GM19035 (cell line): Measurements from ENCODE around the gene PPP2R3B.
"Not testable (repeated sequence)": the region's sequence is repeated elsewhere in the genome, so short reads cannot be mapped to it uniquely, and the experiment has no call there.

ENCODE experiments used
- ATAC-seq: cut with Tn5 transposase; IDR thresholded peaks from one replicate; pipeline ENCODE4 v1.9.1; 2021; ENCODE audit not compliant: unreplicated experiment

PPP2R3B gene

DNA sequence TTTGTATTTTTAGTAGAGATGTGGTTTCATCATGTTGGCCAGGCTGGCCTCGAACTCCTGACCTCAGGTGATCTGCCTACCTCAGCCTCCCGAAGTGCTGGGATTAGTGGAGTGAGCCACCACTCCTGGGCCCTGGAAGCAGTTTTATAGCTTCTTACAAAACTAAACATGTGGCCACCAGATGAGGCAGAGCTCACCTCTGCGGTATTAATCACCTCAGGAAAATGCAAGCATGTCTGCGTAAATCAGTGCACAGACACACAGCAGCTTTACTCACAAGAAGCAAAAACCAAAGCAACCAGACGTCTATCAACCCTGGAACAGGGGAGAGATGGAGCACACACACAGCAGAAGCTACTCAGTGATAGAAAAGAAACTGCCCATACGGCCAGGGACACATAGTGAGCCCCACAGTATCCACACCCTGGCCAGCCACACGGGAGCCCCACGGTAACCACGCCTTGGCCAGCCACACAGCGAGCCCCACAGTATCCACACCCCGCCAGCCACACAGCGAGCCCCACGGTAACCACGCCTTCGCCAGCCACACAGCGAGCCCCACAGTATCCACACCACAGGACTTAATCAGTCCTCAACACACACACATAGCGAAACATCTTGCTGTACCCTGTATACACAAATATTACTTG, 30.2 kb downstream of the PPP2R3B start:
- no peak for ATAC-seq

DNA sequence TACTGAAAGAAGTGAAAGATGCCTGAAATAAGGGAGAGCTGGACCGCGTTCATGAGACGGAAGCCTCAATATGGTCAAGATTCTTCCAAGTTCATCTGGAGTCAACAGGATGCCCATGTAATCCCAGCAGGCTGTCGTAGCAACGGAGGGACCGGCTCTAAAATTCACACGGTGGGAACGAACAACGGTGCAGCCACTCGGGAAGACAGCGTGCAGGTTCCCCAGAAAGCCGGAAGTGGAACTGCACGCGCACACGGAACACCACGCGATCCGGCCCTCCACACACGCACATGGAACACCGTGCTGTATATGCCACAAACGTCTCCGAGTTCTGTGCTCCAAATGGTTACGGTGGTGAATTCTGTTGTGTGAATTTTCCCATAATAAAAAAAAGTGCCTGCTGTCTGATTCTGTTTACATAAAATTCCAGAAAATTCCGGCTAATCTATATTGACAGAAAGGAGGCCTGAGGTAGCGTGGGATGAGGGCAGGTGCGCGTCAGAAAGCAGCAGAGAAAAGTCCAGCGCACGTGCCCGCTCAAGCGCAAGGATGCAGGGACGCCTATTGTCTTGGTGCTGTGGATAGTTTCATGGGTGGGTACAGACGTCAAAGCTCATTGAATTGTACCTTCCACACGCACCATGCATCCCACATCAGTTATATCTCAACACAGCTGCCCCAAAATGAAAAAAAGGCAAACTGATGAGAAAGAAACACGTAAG, 31.2 kb downstream of the PPP2R3B start:
- no peak for ATAC-seq

DNA sequence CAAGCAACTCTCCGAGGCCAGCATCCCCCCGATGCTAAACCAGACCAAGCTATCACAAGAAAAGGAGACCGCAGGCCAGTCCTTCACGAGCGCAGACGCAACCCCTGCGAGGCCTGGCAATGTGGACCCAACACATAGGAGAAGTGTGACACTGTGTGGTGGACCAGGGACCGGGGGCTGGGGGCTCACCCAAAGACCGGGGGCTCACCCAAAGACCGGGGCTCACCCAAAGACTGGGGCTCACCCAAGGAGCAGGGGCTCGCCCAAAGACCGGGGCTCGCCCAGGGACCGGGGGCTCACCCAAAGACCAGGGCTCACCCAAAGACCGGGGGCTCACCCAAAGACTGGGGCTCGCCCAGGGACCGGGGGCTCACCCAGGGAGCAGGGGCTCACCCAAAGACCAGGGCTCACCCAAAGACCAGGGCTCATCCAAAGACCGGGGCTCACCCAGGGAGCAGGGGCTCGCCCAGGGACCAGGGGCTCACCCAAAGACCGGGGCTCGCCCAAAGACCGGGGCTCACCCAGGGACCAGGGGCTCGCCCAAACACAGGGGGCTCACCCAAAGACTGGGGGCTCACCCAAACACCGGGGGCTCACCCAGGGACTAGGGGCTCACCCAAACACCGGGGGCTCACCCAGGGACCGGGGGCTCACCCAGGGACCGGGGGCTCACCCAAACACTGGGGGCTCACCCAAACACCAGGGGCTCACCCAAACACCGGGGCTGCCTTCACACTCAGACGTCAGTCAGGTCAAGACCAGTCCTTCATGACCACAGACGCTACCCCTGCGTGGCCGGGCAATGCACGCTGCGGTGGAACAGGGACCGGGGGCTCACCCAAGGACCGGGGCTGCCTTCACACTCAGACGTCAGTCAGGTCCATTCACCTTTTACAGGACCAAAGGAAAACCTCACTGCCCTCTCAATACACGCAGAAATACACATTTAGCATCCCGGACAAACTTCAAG, 32.9 kb downstream of the PPP2R3B start:
- ATAC-seq, result no peak

DNA sequence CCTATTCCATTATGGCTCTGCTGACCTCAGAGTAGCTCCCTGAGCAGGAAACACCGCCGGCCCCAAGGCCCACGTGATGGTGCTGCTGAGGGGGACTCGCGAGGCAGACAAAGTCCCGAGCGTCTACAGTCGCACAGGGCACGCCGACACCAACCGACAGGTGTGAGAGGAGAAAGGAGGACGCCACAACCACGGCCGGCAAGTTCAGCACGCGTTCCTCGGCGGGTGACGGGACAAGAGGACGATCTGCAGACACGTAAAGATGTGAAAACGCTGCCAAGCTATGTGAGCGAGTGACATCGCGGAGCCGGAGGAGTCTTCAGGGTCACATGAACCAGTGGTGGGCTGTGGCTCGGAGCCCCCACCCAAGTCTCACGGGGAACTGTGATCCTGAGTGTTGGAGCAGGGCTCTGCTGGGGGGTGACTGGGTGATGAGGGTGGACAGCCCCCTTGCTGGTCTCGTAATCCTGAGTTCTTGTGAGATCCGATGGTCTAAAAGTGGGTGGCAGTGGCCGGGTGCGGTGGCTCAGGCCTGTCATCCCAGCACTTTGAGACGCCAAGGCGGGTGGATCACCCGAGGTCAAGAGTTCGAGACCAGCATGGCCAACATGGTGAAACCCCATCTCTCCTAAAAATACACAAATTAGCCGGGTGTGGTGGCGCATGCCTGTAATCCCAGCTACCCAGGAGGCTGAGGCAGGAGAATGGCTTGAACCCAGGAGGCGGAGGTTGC, 34.0 kb downstream of the PPP2R3B start:
- no peak for ATAC-seq

DNA sequence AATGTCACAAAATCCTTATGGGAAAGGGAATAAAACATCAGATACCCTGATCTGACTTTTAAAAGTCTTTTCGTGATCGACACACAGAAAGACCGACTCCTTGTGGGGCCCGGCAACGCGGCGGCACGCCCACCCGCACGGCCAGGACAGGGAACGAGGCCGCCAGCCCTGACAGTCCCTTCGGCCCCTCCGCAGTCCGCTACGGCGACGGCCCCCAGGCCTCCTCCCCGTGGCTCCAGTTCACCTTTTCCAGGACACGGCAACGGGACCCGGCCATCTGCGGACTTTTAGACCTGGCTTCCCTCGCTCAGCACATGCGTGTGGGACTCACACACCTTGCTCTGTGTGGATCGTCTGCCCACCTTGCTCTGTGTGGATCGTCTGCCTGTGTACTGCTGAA, 34.5 kb downstream of the PPP2R3B start:
- no peak for ATAC-seq

DNA sequence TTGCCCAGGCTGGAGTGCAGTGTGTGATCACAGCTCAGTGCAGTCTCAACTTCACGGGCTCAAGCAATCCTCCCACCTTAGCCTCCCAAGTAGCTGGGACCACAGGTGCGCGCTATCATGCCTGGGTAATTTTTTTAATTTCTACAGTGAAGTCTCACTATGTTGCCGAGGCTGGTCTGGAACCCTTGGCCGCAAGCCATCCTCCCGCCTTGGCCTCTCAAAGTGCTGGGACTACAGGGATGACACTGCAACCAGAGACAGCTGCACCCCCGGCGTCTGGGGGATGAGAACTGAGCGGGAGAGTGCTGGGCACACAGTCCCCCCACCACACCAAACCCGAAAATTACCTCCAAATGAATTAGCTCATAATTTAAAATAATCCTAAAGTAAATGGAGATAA, 35.0 kb downstream of the PPP2R3B start:
- ATAC-seq, result no peak

DNA sequence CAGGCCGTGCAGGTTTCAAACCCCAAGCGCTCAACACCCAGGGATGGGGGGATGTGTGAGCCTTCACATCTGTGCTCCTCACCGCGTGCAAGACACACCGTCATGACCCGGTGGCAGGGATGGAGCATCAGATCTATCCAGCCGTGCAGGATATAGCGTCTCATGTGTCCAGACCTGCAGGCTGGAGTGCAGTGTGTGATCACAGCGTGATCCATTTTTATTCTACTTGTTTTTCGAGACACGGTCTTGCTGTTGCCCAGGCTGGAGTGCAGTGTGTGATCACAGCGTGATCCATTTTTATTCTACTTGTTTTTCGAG, 35.4 kb downstream of the PPP2R3B start:
- ATAC-seq, result not testable (repeated sequence)

DNA sequence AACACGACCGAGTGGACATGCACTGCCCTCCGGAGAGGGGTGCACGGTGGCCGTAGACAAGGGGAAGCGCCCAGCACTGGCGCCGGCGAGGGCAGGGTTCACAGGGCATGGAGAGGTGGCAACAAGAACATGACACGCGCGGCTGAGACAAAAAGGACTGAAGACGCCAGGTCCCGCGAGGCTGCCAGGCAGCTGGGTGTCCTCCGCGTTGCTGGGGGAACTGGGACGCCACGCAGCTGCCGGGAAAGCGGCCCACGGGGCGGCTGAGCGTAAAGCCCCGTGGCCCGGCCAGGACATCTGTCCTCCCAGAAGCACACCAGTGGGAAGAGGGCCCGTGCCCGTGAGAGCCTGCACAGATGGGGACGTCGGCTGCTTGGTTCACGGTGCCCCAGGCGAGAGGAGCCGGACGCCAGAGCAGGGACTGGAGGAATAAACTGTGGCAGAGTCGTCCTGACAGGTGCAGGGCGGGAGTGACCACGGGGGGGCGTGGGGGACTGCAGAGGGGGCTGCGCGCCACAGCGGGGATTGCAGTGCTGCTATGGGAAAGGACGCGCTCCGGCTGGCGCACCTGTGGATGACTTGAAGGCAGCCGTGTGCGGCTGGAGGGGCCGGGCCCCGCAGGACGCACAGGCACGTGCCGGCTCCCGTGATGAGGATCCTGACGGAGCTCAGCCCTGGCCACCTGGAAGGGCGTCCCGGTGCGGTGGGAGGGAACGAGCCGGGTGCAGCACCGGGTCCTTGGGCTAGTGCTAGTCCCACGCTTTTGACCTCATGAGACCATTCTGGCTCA, 36.0 kb downstream of the PPP2R3B start:
- no peak for ATAC-seq

DNA sequence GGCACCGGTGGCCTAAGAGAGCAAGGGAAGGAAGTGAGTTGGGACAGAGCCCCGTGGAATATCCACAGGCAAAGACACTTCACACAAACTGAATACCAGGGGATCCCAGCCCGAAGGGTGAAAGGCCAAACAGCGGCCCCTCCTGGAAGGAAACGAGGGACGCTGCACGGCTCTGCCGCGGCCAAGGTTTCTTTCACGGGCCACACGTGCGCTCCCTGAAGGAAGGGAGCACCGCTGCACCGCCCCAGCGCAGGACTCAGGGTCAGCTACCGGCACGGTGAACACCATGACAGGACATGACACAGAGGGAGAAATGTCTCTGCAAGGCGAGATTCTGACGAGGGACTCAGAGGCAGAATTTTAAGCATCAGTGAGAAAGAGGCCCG, 36.6 kb downstream of the PPP2R3B start:
- ATAC-seq, result no peak

DNA sequence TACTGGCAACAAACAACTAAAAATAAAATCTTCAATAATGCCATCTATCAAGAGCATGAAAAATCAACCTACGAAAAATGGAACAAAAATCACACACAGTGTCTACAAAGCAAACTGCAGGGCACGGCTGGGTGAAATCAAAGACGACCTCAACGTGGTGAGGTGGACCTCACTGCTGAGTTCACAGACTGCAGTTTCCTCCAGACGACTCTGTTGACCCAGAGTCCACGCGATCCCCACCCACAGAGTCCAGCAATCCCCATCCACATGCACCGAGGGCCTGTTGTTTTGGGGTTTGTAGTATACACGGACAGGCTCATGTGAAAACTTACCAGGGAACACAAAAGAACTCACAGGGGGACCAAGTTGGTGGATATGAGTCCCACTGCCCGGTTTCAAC, 37.0 kb downstream of the PPP2R3B start:
- ATAC-seq, result no peak

DNA sequence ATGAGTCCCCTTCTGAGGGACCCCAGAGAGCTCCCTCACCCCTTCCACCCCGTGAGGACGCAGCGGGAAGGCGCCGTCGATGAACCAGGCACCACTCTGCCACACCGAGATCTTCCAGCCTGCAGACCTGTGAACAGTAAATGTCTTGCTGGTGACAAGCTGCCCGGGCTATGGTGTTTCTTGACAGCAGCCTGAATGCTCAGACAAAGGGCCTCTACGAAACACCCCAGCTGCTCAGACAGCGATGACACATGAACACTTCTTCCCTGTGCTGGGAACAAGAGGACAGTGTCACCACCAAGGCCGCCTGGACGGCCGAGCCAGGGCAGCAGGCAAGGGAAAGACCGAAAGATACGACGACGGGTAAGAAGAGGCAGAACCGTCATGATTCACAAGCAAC, 37.5 kb downstream of the PPP2R3B start:
- ATAC-seq, result no peak

DNA sequence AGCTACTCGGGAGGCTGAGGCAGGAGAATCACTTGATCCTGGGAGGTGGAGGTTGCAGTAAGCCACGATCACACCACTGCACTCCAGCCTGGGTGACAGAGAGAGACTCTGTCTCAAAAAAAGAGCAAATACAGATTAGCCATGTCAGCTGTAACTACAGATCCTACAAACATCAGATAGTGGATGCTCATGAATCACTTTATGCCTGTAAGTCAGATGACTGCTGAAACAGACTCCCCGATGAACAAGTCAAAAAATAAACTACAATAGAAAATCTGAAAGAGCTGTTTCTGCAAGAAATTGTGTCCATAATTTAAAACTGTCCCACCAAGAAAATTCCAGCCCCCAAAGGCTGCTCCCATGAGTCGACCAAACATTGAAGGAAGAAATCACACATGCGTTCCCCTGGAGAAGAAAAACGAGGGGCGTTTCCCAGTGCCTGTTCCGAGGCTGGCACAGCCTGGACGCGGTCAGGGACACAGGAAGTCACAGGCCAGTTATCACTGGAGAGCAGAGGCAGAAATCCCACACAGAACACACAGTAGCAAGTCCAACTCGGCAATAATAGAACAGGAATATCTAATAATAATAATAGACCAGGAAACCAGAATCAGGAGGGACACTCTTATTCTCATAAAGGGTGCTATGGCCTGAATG, 38.1 kb downstream of the PPP2R3B start:
- ATAC-seq, result no peak

DNA sequence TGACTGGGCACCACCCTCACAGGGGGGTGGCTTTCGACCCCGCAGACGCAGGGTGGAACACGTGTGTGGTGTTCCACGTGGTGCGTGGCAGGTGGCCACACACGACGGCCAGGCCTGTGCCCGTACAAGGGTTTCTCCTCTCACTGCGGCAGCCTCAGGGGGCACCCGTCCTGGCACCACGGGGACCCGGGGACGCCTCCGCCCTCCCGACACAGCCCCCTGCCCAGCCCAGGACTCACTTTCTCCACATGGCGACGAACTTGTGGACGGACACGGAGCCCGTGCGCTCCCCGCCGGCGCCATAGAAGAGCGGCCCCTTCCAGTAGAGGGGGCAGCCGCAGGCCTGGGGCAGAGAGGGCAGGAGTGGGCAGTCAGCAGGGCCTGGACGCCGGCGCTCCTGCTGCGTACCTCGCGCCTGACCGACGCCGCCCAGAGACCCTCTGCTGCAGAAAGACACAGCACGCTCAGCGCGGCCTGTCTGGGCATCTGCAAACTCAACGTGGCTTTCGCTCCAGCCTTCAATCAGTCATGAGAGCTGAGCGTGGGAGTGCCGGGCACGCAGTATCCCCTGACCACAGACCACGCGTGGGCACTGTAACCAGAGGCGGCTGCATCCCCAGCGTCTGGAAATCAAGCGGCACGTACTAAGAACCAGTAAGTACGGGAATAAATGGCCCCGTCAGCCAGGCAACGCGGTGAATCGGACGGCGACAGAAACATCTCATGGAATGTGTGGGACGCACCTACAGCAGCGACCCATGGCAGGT, 39.2 kb downstream of the PPP2R3B start:
- ATAC-seq, result no peak

DNA sequence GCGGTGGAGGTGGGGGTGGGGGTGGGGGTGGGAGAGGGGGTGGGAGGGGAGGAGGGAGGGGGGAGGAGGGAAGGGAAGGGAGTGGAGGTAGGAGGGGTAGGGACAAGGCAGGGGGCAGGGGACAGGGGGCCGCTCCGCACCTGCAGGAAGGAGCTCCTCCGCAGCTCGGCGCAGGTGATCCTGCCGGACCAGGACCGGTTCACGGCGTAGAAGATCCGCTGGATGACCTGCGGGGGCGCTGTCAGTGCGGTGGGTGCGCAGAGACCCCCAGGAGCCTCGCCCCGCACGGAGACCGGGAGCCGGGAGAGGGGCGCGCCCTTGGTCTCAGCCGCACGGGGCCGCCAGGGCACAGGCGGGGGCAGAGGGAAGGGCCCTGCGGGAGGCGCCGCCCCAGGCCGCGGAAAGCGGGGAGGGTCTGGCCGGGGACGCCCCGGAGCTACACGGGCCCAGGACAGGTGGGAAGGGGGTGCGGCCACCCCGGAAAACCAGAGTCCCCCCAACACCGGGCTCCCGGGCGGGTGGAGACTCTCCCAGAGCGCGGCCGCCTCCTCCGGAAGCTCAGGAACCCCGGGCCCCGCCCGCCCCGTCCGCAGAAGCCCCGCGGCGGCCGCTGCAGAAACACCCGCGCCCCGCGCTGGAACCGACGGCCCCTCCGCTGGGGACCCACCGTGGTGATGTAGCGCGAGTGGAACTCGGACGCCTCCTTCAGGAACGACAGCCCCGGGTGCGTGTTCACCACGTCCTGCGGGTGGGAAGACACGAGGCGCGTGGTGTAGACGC, 40.5 kb downstream of the PPP2R3B start:
- no peak for ATAC-seq

DNA sequence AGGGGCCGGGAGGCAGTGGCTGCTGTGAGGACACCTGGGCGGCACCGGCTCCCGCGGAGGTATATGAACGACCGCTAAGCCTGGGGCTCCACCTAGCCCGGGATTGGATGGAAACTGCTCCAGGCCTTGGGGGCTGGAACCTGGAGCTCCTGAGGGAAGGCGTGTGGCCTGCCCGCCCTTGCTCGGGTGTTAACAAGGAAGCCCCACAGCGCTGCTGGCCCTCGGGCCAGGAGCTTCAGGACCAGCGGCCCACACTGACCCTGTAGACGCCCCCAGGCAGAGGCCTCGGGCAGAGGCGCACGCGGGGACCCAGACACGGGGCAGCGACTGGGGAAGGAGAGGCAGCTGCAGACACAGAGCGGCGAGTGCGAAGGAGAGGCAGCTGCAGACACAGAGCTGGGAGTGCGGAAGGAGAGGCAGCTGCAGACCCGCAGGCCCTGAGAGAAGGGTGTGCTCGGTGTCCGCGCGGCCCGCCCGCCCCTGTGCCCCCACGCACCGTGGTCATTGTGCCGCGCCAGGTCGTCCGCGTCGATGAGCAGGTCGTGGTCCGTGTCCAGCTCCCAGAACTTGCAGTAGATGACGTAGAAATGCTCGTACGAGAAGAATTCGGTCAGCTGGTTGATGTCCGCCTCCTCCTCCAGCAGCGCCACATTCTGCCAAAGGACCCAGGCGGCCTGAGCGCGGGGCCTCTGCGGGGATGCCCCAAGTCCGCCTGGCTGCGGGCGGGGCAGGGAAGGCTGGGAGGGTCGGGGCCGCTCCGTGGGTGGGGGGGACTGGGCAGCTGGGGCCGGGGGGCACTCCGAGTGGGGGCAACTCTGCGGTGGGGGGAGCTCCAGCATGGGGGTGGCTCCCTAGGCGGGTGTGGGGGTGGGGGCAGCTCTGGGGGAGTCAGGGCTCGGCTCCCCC, 41.4 kb downstream of the PPP2R3B start:
- ATAC-seq, result no peak

DNA sequence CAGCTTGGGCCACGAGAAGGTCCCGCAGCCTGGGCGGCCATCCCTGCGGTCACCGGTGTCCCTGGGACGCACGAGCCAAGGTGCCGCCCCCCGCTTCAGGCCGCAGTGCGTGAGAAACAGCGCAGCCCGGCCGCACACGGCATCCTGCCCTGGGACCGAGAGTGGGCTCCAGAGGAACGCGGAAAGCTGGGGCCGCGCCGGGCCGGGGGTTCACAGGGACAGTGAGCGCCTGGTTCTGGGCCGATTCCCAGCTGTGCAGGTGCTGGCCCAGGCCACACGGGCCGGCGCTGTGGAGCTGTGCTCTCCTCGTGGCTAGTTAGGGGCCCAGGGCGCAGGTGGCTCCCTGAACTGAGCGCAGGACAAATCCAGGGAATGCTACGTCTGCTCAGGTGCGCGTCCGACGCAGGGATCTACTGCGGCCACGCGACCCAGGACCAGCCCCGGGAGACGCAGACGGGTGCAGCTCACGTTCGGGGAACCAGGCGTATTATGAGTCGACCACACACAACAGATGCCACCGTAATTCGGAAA, 42.3 kb downstream of the PPP2R3B start:
- ATAC-seq, result no peak

DNA sequence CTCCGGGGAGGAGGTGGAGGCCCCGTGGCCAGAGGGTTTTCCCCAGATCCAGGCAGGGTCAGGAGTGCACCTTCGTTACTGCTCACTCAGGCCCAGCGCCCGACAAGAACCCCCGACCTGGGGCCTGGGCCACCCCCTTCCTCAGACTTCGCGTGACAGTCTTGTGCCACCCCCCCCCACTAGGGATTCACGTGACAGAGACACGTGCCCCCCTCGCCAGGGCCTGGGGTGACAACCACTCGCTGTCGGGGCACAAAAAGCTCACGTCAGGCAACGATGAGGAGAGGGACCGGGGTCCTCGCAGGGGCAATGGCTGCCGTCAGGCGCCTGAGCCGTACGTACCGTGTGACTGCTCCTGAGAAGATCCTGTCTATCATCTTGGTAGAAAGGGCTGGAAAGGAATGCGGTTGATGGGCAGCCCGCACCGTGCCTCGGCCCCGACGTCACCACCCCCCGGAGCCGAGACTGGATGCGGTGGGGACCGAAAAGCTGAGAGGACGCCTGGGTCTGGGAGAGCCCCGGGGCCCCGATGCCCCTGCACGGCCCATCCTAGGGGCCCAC, 45.1 kb downstream of the PPP2R3B start:
- no peak for ATAC-seq
